GM18951 (cell line): ENCODE data around the gene FAAP100.
A peak's percentile ranks its signal among the peaks of the same experiment; 100 is the strongest.
"Not testable (repeated sequence)": the region's sequence is repeated elsewhere in the genome, so short reads cannot be mapped to it uniquely, and the experiment has no call there.

Experiments used
- POLR2A ChIP-seq: IDR thresholded peaks from 4 replicates; pipeline ENCODE4 v1.6.1; 2011; ENCODE audit warnings: mild to moderate bottlenecking; ENCODE audit not compliant: insufficient read length, insufficient read depth; ENCODE audit errors: extremely low read depth
- in situ Hi-C: fragments of 300-500 bp; cut with MboI; formaldehyde crosslinking; loops from one replicate; pipeline ENCODE4 v1.12.0; 2022; ENCODE audit warnings: low sequenced_read_pairs, mixed read lengths, inconsistent platforms; ENCODE audit not compliant: unreplicated experiment

FAAP100 gene, protein sequence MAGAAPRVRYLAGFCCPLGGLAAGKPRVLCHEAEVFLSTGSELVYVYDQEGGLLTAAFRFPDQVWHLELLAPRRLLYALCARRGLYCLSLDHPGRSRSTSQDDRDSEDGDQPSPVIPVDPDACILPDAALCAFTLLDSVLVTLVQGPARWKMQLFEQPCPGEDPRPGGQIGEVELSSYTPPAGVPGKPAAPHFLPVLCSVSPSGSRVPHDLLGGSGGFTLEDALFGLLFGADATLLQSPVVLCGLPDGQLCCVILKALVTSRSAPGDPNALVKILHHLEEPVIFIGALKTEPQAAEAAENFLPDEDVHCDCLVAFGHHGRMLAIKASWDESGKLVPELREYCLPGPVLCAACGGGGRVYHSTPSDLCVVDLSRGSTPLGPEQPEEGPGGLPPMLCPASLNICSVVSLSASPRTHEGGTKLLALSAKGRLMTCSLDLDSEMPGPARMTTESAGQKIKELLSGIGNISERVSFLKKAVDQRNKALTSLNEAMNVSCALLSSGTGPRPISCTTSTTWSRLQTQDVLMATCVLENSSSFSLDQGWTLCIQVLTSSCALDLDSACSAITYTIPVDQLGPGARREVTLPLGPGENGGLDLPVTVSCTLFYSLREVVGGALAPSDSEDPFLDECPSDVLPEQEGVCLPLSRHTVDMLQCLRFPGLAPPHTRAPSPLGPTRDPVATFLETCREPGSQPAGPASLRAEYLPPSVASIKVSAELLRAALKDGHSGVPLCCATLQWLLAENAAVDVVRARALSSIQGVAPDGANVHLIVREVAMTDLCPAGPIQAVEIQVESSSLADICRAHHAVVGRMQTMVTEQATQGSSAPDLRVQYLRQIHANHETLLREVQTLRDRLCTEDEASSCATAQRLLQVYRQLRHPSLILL

DNA sequence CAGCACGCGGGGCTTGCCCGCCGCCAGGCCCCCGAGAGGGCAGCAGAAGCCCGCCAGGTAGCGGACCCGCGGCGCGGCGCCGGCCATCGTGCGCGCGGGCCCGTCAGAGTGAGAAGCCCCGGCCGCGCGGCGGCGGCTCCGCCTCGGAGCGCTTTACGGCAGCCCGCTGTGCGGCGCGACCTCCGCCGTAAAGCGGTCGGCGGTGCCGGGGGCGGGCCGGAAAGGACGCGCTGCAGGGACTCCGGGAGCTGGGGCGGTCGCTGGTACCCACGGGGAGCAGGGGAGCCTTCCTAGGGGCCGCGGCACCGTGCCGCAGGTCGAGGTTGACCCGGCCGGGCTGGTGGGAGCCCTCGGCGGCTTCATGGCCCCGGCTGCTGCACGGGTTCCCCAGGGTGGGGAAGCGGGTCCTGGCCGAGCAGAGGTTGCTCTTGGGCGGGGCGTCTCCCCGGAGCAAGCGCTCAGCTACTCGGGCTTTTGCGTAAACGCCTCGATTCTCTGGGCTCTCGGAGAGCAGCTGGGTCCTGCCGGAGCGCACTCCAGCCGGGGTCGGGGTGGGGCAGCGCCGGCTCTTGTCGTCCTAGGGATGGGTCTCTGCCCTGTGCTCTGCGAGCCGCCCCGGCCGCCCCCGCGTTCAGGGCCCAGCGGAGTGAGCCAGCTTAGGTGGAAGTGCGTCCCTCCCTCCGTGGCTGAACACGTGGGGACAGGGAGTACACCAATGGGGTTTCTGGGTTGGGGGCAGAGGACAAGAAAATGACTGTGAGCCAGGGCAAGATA, at the start of gene FAAP100:
Gene FAAP100 (minus strand): TSS at position 110 of the 774 bp plus-strand sequence. CDS start 23 bp downstream, at position 87.
- in situ Hi-C loops: no loop called here
- TF ChIP-seq POLR2A: peak; percentile 92

DNA sequence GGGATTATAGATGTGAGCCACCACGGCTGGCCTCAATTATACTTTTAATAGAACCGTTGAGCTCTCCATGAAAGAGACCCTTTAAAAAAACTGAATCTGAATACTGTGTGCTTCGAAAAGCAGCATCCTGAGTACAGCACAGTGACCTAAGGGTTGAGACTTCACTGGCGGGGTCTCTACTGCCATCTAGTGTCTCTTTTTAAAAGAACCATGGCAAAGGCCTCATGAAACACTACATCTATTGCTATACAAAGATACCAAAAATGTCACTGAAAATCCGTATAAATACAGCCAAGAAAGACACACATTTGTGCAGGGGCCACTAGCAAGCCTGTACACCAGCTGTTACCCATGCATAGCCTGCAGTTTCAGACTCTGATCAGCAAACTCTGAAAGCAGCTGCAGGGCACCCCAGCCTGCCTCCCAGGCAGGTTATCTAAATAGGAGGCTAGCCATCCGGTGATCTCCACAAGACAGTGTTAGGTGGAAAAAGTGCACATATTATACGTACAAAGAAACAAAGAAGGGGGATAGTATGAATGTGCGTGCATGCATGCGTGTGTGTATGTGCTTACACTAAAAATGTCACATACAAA, 49.5 kb upstream of the FAAP100 start:
- in situ Hi-C loops: no loop called here
- no peak for TF ChIP-seq POLR2A

DNA sequence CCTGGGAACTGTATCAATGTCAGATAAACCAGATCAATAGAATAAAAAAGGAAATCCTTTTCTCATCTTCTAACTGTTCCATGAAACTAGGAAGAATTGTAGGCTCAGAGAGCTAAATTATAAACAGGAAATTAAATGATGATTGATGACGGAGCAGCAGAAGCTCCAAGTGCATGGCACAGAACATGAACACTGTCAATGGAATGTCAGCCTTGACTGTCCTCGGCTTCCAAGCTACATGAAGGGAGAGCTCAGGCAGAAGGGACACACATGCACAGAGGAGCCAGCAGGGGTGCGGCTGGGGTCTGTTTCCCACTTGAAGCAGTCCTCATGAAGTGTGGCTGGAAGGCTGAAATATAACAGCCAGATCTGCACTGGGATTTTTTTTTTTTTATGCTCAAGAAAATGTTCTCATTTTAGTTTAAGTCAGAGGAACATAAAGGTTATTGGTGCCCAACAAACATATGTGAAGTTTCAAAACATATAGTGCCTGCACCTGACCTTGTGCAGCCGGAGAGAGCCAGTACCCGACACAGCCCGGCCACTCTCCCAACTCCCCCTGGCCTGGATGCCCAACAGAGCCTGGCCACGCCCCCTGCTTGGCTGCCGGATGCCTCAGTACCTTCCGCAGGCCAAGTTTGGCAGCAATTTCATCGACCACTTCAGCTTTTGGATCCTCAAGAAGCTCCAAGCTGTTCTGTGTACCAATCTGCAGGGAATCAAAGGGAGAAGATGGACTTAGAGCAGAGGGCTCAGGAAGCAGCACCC, 47.8 kb upstream of the FAAP100 start:
- TF ChIP-seq POLR2A: no peak
- in situ Hi-C loops: no loop called here

DNA sequence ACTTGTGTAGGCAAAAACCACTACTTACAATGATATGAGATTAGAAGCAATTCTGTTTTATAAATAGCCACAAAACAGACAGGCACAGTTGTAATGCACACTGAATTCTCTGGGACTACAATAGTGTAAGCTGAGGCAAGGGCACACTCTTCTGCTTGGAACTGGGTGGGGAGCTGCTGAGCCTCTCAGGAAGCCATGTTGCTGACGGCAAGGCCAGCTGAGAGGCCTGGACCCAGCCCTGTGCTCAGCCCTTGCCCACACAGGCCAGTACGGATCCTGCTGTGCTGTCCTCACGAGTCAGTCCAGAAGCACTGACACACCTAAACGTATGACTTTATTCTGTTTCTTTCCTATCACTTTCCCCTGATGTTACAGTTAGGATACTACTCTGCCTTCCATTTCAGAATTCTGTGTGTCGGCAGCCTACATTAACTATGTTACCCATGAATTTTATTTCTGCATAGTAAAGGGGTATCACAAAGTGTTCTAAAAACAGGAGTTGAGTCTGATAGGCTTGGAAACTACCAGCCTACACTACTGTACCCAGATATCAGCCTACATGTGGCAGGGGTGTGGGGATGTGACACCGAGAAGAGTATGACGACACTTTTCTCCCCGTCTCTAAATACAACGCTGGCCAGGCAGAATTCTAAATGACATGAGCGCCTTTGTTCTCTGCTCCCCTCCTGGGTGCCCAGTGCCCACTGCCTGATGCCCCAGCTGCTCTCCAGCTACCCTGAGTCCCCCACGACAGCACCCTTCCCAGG, 41.1 kb upstream of the FAAP100 start:
- in situ Hi-C loops: no loop called here

DNA sequence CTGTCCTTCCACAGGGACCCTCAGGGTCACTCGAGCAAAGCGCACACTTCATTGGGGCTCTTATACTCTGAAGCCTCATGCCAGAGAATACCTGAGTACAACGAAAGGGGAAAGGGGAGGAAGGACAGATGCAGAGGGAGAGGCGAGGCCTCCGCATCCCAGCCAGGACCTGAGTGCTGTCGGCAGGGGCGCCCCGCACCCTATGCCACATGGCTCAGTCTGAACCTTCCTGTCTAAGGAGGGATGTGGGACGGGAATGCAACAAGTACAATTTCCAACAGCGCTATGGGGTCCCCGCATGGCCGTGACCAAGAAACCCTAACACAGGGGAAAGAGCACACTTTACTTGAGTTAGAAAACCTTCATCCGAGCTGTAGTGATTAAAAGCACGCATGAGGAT, 39.8 kb upstream of the FAAP100 start:
- TF ChIP-seq POLR2A: no peak
- in situ Hi-C loops: no loop called here

More for the DNA sequence above, 41.1 kb upstream of the FAAP100 start:
- no peak for TF ChIP-seq POLR2A

DNA sequence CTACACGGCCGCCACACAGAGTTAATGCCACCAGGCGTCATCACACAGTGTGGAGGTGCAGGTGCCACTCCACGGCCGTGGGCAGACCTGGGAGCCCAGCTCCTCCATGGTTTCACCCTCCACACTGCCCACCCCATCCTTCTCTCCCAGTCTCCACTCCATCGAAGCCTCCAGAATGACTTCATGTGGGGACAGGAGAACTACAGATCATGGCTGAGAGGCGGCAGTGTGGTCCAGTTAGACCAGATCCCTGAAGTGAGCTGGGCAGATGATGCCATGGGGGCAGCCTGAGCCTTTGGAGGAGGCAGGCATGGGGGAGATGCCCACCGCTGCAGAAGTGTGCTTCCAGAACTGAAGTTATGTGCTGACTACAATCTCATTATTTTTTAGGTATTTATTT, 38.0 kb upstream of the FAAP100 start:
- no peak for TF ChIP-seq POLR2A
- in situ Hi-C loops: no loop called here

DNA sequence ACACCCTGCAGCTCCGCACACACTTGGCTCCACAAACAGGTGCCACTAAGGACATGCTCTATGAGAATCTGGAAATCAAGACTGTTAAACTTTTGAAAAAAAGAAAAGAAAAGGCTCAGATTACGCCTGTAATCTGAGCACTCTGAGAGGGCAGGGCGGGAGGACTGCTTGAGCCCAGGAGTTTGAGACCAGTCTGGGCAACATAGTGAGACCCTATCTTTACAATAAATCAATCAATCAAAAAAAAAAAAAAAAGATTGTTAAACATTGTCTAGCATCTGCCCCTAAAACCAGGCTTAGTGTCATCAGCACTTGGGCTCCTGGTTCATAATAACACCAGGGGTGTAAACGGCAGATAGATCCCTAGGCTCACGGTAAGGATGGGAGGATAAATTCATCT, 37.5 kb upstream of the FAAP100 start:
- in situ Hi-C loops: no loop called here
- no peak for TF ChIP-seq POLR2A

DNA sequence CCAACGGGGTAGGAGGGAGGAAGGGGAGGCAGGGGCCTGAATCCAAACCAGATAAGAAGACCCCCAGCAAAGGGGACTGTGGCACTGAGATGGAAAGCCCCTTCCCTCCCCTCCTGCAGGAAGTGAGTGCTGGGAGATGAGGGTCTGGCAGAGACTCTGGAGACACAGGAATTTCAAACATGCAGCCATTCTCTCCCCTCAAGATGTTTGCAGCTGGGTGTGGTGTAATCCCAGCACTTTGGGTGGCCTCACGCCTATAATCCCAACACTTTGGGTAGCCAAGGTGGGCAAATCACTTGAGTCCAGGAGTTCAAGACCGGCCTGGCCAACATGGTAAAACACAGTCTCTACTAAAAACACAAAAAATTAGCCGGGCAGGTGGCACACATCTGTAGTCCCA, 33.9 kb upstream of the FAAP100 start:
- in situ Hi-C loops: no loop called here
- TF ChIP-seq POLR2A: no peak

DNA sequence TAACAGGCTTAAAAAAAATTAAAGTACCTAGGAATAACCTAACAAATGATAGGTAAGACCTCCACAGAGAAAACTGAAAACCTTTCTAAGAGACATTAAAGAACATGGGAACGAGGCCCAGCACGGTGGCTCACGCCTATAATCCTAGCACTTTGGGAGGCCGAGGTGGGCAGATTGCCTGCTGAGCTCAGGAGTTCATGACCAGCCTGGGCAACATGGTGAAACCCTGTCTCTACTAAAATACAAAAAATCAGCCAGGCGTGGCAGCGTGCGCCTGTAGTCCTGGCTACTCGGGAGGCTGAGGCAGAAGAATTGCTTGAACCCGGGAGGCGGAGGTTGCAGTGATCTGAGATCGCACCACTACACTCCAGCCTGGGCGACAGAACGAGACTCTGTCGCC, 32.6 kb upstream of the FAAP100 start:
- in situ Hi-C loops: not testable (repeated sequence)

DNA sequence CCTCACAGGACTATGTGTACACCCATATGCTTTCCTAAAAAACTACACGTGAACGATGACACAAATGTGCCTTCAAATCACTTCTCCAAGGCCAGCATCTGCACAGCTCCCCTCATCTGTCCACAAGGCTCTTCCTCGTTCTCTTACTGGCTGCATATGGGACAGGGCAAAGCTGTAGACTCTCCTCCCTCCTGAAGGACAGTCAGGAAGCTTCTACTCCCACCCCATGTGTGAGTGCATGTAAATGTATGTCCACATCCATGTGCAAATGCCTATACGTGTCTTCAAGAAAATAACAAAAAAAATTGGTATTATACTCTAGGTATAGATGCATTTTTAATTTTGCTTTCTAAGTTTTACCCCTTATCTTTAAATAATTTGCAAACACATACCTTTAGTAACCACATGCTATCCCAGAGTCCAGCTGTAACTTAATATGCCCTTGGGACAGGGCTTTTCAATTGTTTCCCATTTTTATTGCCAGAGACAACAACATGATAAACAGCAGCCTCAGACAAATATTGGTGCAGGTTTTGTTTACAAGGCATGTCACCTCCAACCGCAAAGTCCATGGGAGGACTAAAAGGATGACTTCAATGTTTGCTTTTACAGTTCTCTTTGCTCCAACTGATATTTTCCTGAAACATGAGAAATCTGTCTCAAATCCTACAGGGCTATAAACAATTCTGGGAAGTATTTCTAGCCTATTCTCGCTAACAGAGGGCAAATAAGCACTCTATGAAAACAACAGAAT, 31.6 kb upstream of the FAAP100 start:
- TF ChIP-seq POLR2A: no peak
- in situ Hi-C loops: no loop called here

DNA sequence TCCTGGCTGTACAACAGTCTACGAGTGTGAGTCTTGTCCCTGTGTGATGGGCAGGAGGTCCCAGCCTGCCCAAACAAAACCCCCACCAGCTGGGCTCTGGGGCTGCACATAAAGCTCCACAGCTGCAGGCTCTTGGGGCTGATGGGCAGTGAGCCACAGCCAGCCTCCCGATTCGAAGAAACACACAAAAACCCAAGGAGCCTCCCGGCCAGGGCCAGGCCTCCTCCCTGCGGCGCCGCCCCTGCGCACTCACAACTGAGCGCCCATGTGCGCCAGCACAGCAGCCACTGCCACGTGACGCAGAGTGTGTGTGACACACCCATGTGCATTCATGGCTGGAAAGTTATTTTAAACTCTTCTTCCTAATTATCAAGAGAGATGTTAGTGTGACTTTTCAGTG, 30.6 kb upstream of the FAAP100 start:
- in situ Hi-C loops: no loop called here

More for the DNA sequence above, 30.6 kb upstream of the FAAP100 start:
- no peak for TF ChIP-seq POLR2A
